ENCODE measurements around the gene CAMSAP1. TPM values are rescaled to one million over a fixed set of nuclear protein-coding genes. Genes with fewer than 3 reads are reported as not detected.

CAMSAP1 gene
- total RNA-seq, 1 experiment from 2014 or later, result 16.7 TPM

DNA sequence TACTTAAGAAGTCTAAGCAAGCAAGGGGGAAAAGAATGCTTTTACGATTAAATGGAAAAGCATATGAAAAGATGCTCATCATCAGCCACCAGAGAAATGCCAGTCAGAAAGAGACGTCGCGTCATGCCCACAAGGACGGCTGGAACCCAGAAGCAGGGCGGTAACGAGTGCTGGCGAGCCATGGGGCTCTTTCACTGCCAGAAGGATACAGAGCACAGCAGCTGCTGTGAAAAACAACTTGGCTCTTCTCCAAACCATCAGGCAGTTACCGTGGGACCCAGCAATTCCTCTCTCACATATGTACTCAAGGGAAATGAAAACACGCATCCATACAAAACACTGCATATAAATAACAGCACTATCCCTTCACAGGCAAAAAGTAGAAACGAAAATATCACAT lies 95.5 kb downstream of the CAMSAP1 start:
- DNase-seq, result no peak

DNA sequence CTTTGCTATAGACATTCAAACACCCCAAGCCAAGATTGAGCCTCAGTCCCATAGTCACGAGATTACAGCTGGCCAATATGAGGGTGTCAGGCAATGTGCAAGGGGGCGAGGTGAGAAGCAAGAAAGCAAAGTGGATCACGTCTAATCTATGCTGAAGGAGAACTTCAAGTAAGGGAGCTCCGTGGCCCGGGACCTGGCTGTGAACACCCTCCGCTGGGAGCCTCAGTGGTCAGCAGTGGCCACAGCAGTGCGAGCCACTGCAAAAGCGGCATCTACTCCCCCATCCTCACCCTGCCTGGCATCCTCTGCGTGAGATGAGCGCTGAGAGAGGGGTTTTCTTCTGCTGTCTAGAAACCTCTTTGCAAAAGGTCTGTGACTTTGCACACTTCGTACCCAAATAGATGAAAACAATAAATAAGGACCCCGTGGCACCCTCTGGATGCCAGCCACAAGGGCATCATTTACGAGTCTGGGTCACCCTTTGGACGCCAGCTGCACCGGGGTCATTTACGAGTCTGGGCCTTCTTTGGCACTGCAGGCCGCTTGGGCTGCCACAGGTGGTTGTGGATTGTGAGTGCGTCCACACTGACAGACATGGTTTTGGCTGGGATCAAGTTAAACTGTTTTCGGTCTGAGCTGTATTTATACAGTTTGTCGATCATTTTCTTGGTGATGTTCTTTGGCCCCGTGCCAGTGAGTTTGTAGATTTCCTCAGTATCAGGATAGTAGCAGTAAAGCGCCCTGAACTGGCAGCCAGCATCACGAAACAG lies 96.4 kb downstream of the CAMSAP1 start:
- intact Hi-C loops (cut with micrococcal nuclease; ENCODE audit: unreplicated experiment), result no loop called here

More for the DNA sequence above, 95.5 kb downstream of the CAMSAP1 start:
- H4K20me1 ChIP-seq (ENCODE audit: insufficient read depth), result no peaks in the 10 kb centered on the region
- H2AFZ ChIP-seq, result no peak overlapping the region
- H3K36me3 ChIP-seq (ENCODE audit: low read depth), result no peaks in the 10 kb centered on the region
- no peaks in the 10 kb centered on the region for H3K4me1 ChIP-seq (replicated peaks; ENCODE audit: insufficient read depth)
- H3K27me3 ChIP-seq (ENCODE audit: insufficient read depth, low read depth), result no peaks in the 10 kb centered on the region
- no TSS peak for BruUV-seq (replicated peaks)
- no peaks in the 10 kb centered on the region for H3K9me3 ChIP-seq (ENCODE audit: insufficient read depth, low read depth)
- no peak overlapping the region for H3K4me3 ChIP-seq
- no peaks in the 10 kb centered on the region for H3F3A ChIP-seq (ENCODE audit: insufficient read depth, low read depth)
- no peaks in the 10 kb centered on the region for H3K9me2 ChIP-seq (ENCODE audit: insufficient read depth)
- H3K27ac ChIP-seq, result no peak overlapping the region
- POLR2A ChIA-PET (ENCODE audit: unreplicated experiment), result no interaction called here
- no peak for TF ChIP-seq EZH2 (IDR thresholded peaks at IDR 0.05; ENCODE audit: low read depth)
- TF ChIP-seq, protein P1, sequence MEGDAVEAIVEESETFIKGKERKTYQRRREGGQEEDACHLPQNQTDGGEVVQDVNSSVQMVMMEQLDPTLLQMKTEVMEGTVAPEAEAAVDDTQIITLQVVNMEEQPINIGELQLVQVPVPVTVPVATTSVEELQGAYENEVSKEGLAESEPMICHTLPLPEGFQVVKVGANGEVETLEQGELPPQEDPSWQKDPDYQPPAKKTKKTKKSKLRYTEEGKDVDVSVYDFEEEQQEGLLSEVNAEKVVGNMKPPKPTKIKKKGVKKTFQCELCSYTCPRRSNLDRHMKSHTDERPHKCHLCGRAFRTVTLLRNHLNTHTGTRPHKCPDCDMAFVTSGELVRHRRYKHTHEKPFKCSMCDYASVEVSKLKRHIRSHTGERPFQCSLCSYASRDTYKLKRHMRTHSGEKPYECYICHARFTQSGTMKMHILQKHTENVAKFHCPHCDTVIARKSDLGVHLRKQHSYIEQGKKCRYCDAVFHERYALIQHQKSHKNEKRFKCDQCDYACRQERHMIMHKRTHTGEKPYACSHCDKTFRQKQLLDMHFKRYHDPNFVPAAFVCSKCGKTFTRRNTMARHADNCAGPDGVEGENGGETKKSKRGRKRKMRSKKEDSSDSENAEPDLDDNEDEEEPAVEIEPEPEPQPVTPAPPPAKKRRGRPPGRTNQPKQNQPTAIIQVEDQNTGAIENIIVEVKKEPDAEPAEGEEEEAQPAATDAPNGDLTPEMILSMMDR (conservative IDR thresholded peaks at IDR 0.05), result no peak
- intact Hi-C loops (cut with micrococcal nuclease; ENCODE audit: unreplicated experiment), result no loop called here
- H3K4me2 ChIP-seq, result no peak overlapping the region
- no peaks in the 10 kb centered on the region for H3K79me2 ChIP-seq (ENCODE audit: low read depth)
- CTCF ChIA-PET, result no interaction called here

DNA sequence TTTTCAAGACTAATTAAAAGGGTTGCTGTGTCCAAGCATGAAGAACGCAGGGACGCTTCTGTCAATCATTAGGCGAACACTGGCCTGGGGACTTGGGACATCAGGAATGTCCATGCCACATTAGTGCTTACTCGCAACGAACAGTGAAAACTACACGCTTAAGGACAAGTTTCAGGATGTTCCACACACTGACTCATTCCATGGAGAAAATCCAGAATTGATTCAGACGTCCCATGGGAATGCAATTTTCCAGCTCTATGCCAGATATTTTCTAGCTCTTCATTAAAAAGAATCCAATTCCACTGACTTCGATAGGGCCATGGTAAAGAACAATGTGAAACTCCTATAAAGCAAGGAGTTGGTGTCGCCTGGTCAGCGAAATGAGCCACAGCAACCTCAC lies 98.2 kb downstream of the CAMSAP1 start:
- Histone ChIP-seq H3K27me3 (ENCODE audit: insufficient read depth, low read depth) (no peaks in the 10 kb centered on the region), H3K79me2 (ENCODE audit: low read depth) (no peaks in the 10 kb centered on the region), H3K27ac (no peak overlapping the region), H3K4me3 (no peak overlapping the region), H2AFZ (no peak overlapping the region), H3K9me2 (ENCODE audit: insufficient read depth) (no peaks in the 10 kb centered on the region), H3F3A (ENCODE audit: insufficient read depth, low read depth) (no peaks in the 10 kb centered on the region), H3K36me3 (ENCODE audit: low read depth) (no peaks in the 10 kb centered on the region), H3K4me2 (no peak overlapping the region), H4K20me1 (ENCODE audit: insufficient read depth) (no peaks in the 10 kb centered on the region), H3K4me1 (replicated peaks; ENCODE audit: insufficient read depth) (no peaks in the 10 kb centered on the region), H3K9me3 (ENCODE audit: insufficient read depth, low read depth) (no peaks in the 10 kb centered on the region)
- CTCF ChIA-PET, result no interaction called here
- POLR2A ChIA-PET (ENCODE audit: unreplicated experiment), result no interaction called here
- no peak for DNase-seq
- no TSS peak for BruUV-seq (replicated peaks)
- intact Hi-C loops (cut with micrococcal nuclease; ENCODE audit: unreplicated experiment), result no loop called here
- TF ChIP-seq, protein P1 (conservative IDR thresholded peaks at IDR 0.05), result no peak
- TF ChIP-seq EZH2 (IDR thresholded peaks at IDR 0.05; ENCODE audit: low read depth), result no peak

More for the DNA sequence above, 96.4 kb downstream of the CAMSAP1 start:
- no peaks in the 10 kb centered on the region for H3K9me2 ChIP-seq (ENCODE audit: insufficient read depth)
- H3K27ac ChIP-seq, result no peak overlapping the region
- no peaks in the 10 kb centered on the region for H3F3A ChIP-seq (ENCODE audit: insufficient read depth, low read depth)
- H3K9me3 ChIP-seq (ENCODE audit: insufficient read depth, low read depth), result no peaks in the 10 kb centered on the region
- no peak overlapping the region for H2AFZ ChIP-seq
- ChIA-PET CTCF (no interaction called here), POLR2A (ENCODE audit: unreplicated experiment) (no interaction called here)
- no peaks in the 10 kb centered on the region for H4K20me1 ChIP-seq (ENCODE audit: insufficient read depth)
- TF ChIP-seq EZH2 (IDR thresholded peaks at IDR 0.05; ENCODE audit: low read depth), result no peak
- TF ChIP-seq, protein P1 (conservative IDR thresholded peaks at IDR 0.05), result no peak
- no TSS peak for BruUV-seq (replicated peaks)
- no peaks in the 10 kb centered on the region for H3K36me3 ChIP-seq (ENCODE audit: low read depth)
- H3K4me1 ChIP-seq (replicated peaks; ENCODE audit: insufficient read depth), result no peaks in the 10 kb centered on the region
- no peak overlapping the region for H3K4me2 ChIP-seq
- H3K27me3 ChIP-seq (ENCODE audit: insufficient read depth, low read depth), result no peaks in the 10 kb centered on the region
- H3K4me3 ChIP-seq, result no peak overlapping the region
- H3K79me2 ChIP-seq (ENCODE audit: low read depth), result no peaks in the 10 kb centered on the region
- DNase-seq, result no peak

Measured in PC-9 (cell line).